Measurements from ENCODE around the gene EPS8L1.

Gene EPS8L1

DNA sequence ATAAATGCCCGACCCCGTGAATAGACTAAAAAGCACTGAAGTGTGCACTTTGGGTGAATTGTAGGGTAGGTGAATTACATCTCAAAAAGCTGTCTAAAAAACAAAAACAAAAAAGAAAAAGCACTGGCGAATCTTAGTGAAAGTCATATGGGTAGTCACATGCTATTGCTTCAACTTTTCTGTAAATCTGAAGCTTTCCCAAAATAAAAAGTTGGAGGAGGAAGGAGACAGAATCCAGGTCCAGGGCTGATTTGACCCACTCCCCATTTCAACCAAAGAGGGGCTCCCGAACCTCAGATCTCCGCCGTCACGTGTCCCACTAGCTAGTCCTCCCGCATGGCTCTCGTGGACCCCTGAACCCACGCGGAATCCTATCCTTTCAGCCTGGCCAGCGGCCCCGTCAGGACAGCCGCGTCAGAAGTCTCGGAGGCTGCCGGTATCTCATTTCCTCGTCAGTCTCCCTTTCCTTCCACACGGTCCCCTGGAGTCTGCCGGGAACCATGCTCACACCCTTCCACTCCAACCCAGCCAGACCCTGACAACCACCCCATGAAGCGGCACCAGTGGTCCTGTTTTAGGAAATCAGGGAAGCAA, 35.7 kb downstream of the EPS8L1 start:
- no peak for TF ChIP-seq EZH2 (IDR thresholded peaks at IDR 0.05; ENCODE audit: borderline replicate concordance, low read length)
- TF ChIP-seq, protein P1, sequence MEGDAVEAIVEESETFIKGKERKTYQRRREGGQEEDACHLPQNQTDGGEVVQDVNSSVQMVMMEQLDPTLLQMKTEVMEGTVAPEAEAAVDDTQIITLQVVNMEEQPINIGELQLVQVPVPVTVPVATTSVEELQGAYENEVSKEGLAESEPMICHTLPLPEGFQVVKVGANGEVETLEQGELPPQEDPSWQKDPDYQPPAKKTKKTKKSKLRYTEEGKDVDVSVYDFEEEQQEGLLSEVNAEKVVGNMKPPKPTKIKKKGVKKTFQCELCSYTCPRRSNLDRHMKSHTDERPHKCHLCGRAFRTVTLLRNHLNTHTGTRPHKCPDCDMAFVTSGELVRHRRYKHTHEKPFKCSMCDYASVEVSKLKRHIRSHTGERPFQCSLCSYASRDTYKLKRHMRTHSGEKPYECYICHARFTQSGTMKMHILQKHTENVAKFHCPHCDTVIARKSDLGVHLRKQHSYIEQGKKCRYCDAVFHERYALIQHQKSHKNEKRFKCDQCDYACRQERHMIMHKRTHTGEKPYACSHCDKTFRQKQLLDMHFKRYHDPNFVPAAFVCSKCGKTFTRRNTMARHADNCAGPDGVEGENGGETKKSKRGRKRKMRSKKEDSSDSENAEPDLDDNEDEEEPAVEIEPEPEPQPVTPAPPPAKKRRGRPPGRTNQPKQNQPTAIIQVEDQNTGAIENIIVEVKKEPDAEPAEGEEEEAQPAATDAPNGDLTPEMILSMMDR (IDR thresholded peaks at IDR 0.05; ENCODE audit: low read length) = no peak
- peaks cover 36% of the 10 kb centered on the region for H3K4me1 ChIP-seq (ENCODE audit: insufficient read depth, low read length, severe bottlenecking)
- H3K27me3 ChIP-seq (ENCODE audit: insufficient read depth, low read length) = no peaks in the 10 kb centered on the region
- no peaks in the 10 kb centered on the region for H3K9me2 ChIP-seq (ENCODE audit: low read depth, low read length)
- H3K27ac ChIP-seq (ENCODE audit: low read depth, low read length, poor library complexity, severe bottlenecking) = no peak overlapping the region
- peaks cover 24% of the 10 kb centered on the region; the same call in 1 of the 2 replicates for H3K36me3 ChIP-seq (ENCODE audit: insufficient read depth, low read length)
- H3K9ac ChIP-seq (ENCODE audit: low read length) = no peak overlapping the region
- no peaks in the 10 kb centered on the region for H3F3A ChIP-seq (ENCODE audit: insufficient read depth, low read length)
- H3K4me3 ChIP-seq (ENCODE audit: low read depth, low read length, poor library complexity, severe bottlenecking) = no peak overlapping the region
- no peaks in the 10 kb centered on the region for H3K79me2 ChIP-seq (ENCODE audit: insufficient read depth, low read length)
- no peak overlapping the region for H2AFZ ChIP-seq (ENCODE audit: low read length)
- H4K20me1 ChIP-seq (ENCODE audit: insufficient read depth, low read length) = no peaks in the 10 kb centered on the region
- no peaks in the 10 kb centered on the region for H3K9me3 ChIP-seq (ENCODE audit: low read length)
- no peak overlapping the region for H3K4me2 ChIP-seq (ENCODE audit: low read length)

- H3K4me1 ChIP-seq (ENCODE audit: insufficient read depth, low read length, severe bottlenecking) = peaks cover 36% of the 10 kb centered on the region
- H3K79me2 ChIP-seq (ENCODE audit: insufficient read depth, low read length) = no peaks in the 10 kb centered on the region
- H3K4me3 ChIP-seq (ENCODE audit: low read depth, low read length, poor library complexity, severe bottlenecking) = no peak overlapping the region
- 0 out of 2 replicates have a peak overlapping the region, but pooled peaks have one; percentile 36 for H3K4me2 ChIP-seq (ENCODE audit: low read length)
- no peaks in the 10 kb centered on the region for H3F3A ChIP-seq (ENCODE audit: insufficient read depth, low read length)
- H3K27me3 ChIP-seq (ENCODE audit: insufficient read depth, low read length) = no peaks in the 10 kb centered on the region
- H3K36me3 ChIP-seq (ENCODE audit: insufficient read depth, low read length) = peaks cover 24% of the 10 kb centered on the region; the same call in 1 of the 2 replicates
- H4K20me1 ChIP-seq (ENCODE audit: insufficient read depth, low read length) = no peaks in the 10 kb centered on the region
- H3K9me2 ChIP-seq (ENCODE audit: low read depth, low read length) = no peaks in the 10 kb centered on the region
- H3K9ac ChIP-seq (ENCODE audit: low read length) = no peak overlapping the region
- H3K9me3 ChIP-seq (ENCODE audit: low read length) = no peaks in the 10 kb centered on the region
- TF ChIP-seq, protein P1 (IDR thresholded peaks at IDR 0.05; ENCODE audit: low read length) = no peak
- no peak for TF ChIP-seq EZH2 (IDR thresholded peaks at IDR 0.05; ENCODE audit: borderline replicate concordance, low read length)
- peak overlapping the region; percentile 64 for H3K27ac ChIP-seq (ENCODE audit: low read depth, low read length, poor library complexity, severe bottlenecking)
- H2AFZ ChIP-seq (ENCODE audit: low read length) = no peak overlapping the region
These were observed 36.6 kb downstream of the EPS8L1 start for GRCh38 chr19:55112246-55112776.

- H3K79me2 ChIP-seq (ENCODE audit: insufficient read depth, low read length) = no peaks in the 10 kb centered on the region
These were observed 37.3 kb downstream of the EPS8L1 start for GRCh38 chr19:55112777-55113569.

More at GRCh38 chr19:55112777-55113569, 37.3 kb downstream of the EPS8L1 start:
- Histone ChIP-seq H3K4me3 (ENCODE audit: low read depth, low read length, poor library complexity, severe bottlenecking) (peak overlapping the region; percentile 9), H3K4me2 (ENCODE audit: low read length) (peak overlapping the region; percentile 36), H3K27ac (ENCODE audit: low read depth, low read length, poor library complexity, severe bottlenecking) (peak overlapping the region; percentile 64), H3K36me3 (ENCODE audit: insufficient read depth, low read length) (peaks cover 24% of the 10 kb centered on the region; the same call in 1 of the 2 replicates), H3K9me2 (ENCODE audit: low read depth, low read length) (no peaks in the 10 kb centered on the region), H3F3A (ENCODE audit: insufficient read depth, low read length) (no peaks in the 10 kb centered on the region), H3K9ac (ENCODE audit: low read length) (no peak overlapping the region), H3K9me3 (ENCODE audit: low read length) (no peaks in the 10 kb centered on the region), H2AFZ (ENCODE audit: low read length) (no peak overlapping the region), H4K20me1 (ENCODE audit: insufficient read depth, low read length) (no peaks in the 10 kb centered on the region), H3K4me1 (ENCODE audit: insufficient read depth, low read length, severe bottlenecking) (peaks cover 36% of the 10 kb centered on the region), H3K27me3 (ENCODE audit: insufficient read depth, low read length) (no peaks in the 10 kb centered on the region)
- TF ChIP-seq EZH2 (IDR thresholded peaks at IDR 0.05; ENCODE audit: borderline replicate concordance, low read length) = no peak
- TF ChIP-seq, protein P1 (IDR thresholded peaks at IDR 0.05; ENCODE audit: low read length) = peak; percentile 59
